Measurements from ENCODE around the gene SIM1.
"Not testable (repeated sequence)": the region's sequence is repeated elsewhere in the genome, so short reads cannot be mapped to it uniquely, and the experiment has no call there.

The SIM1 gene

DNA sequence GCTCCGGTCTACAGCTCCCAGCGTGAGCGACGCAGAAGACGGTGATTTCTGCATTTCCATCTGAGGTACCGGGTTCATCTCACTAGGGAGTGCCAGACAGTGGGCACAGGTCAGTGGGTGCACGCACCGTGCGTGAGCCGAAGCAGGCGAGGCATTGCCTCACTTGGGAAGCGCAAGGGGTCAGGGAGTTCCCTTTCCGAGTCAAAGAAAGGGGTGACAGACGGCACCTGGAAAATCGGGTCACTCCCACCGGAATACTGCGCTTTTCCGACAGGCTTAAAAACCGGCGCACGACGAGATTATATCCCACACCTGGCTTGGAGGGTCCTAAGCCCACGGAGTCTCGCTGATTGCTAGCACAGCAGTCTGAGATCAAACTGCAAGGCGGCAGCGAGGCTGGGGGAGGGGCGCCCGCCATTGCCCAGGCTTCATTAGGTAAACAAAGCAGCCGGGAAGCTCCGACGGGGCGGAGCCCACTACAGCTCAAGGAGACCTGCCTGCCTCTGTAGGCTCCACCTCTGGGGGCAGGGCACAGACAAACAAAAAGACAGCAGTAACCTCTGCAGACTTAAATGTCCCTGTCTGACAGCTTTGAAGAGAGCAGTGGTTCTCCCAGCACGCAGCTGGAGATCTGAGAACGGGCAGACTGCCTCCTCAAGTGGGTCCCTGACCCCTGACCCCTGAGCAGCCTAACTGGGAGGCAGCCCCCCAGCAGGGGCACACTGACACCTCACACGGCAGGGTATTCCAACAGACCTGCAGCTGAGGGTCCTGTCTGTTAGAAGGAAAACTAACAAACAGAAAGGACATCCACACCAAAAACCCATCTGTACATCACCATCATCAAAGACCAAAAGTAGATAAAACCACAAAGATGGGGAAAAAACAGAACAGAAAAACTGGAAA is 109.7 kb downstream of the SIM1 start:
- DNase-seq (ENCODE audit: low spot score) = not testable (repeated sequence)

DNA sequence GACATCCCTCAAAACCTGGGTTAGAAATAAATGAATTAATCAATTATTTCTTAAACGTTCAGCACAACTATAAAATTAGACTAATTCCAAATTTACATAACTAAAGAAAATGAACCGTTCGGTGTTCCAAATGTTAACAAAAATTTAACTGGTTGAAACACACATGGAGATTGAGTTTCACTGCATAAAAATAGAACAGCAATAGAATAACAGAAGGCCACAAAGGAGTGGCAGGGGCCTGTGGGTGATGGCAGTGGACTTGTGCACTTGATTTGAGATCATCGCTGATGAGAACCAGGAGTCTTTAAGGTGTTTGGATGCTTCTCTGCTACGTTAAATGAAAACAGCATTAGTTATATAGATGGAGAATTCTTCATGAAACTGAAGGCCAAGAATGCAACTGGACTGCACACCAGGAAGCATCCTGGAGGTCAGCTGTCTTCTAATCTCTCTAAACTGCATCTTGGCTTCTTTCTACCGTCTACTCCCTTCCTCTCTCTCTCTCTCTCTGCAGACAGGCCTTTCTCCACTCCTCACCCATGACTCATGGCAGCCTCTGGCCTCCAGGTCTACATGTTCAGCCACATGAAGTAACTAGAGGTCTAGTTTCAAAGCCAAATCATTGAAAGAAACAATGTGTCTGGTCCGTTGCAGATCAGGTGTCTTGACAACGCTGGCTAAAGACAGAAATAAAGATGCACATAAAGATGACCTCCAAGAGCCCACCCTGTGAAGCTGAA is 111.3 kb downstream of the SIM1 start:
- DNase-seq (ENCODE audit: low spot score) = no peak

DNA sequence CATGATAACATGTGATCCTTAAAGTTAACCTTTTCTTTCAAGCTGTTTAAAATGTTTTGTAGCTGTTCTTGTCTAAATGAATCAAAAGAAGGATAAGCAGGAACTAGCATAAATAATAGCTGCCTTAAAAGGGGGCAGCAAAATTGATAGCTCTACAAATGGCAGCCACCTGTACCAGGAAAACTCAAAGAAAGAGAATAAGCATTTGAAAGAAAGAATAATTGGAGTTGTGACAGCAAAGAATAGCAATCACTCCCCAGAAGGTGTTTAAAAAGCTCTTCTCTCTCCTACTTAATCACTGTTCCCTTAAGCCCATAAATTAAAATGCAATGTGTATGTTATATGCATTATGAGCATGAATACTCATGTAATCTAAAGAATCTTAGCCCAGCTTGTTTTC is 114.6 kb downstream of the SIM1 start:
- no peak for DNase-seq (ENCODE audit: low spot score)

DNA sequence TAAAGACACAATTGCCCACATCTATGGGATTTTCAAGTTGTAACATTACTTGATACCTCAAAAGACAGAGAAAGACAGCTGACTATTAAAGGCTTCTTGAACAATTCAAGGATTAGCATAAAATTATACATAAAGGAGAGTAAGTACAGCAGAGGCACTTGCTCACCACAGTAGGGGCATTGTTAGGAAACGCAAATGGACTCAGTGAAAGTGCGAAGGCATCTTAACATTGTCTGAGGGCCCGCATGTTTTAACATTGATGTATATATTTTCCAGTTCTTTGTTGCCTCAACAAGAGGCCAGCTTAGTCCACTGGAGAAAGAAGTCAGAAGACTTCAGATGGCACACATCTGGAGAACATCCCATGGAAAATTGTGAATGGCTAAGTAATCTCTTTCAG is 115.4 kb downstream of the SIM1 start:
- DNase-seq (ENCODE audit: low spot score) = no peak

DNA sequence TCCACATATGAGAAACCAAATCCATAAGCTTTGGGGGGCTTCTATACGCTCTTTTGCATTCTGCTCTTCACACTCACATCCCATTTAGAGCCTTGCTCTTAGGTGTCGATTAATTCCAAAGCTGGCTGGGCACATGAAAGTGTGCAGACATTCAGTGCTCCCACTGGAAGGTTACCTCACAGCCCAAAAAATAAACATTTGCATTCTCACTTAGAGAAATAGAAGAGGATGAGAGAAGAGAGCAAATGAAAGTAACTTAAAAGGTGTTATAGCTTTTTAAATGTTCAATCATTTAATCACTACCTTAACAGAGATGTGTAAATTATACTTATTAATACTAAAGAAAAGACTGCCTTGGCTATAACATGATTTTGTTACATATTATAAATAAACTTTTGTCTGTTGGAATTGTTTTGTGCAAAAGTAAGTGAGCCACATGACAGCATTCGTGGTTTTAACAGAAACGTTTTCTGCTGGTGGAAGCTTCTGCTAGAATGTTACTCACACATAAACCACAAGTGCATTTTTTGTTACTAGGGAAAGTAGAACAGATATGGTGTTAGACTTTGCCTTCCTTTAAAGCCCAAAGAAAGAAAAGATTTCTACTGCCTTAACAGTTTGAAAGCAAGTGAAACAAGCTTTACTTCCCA is 116.7 kb downstream of the SIM1 start:
- DNase-seq (ENCODE audit: low spot score) = no peak

DNA sequence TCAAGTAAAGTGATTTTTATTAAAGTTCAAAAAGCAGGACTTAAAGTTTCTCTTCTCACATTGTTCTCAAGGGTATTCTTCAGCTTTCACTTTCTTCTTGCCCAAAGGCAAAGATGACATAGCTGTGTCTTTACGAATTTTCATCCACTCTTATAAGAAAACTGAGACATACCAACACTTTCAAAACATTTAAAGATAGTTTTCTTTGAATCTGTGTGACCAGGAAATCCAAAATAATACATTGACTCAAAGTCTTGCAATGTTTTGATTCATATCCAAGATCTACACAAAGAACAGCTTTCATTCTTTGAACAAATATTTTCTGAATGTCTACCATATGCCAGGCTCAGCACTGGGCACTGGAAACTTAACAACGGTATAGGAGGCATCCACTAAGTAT is 117.9 kb downstream of the SIM1 start:
- DNase-seq (ENCODE audit: low spot score) = no peak

DNA sequence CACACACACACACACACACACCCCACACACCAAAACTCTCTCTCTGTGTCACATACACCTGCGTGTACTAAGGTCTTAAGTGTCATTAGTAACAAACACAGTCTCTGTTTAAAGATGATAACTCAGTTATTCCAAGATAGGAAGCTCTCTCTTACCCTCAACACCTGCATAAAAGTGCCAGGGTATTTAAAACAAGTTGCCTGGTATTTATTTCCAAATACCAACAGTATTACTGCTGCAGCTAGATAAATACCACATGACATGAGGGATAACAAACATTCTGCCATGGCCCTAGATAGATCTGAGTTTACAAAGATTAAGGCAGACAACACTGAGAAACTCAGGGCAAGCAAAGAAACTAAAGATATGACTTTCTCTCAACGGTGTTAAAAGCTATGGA is 118.5 kb downstream of the SIM1 start:
- no peak for DNase-seq (ENCODE audit: low spot score)

DNA sequence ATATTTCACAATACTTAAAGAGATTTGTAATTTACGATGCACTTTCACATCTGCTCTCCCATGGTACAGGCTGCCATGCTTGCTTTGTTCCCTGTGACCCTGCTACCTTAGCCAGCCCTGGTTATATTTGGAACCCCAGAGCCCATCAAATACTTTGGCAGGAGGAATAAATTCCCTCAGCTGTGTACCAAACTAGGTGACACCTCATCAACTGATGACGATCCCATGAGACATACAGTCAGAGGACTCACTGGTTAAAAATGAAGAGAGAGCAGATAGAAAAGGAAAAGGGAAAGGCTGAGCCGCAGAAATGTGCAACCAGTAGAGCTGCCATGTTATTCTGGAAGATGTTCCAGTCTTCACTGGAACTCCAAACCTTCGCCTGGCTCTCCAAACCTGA is 120.0 kb downstream of the SIM1 start:
- no peak for DNase-seq (ENCODE audit: low spot score)

DNA sequence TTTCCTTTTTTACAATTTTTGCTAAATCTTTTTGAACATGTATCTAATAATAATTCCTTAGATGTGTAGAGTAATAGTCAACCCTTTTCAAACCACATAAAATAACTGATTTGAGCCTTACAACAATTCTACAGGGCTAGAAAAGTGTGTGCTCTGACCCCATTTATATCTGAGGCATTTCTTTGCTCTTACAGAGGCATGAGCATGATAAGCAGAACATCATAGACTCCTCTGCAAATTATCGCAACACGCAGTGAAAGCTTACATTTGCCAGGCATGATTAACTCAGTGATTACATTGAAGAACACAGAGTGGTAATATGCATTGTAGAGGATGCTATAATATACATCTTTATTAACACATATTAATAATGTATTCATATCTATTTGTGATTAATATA is 120.4 kb downstream of the SIM1 start:
- DNase-seq (ENCODE audit: low spot score) = no peak

DNA sequence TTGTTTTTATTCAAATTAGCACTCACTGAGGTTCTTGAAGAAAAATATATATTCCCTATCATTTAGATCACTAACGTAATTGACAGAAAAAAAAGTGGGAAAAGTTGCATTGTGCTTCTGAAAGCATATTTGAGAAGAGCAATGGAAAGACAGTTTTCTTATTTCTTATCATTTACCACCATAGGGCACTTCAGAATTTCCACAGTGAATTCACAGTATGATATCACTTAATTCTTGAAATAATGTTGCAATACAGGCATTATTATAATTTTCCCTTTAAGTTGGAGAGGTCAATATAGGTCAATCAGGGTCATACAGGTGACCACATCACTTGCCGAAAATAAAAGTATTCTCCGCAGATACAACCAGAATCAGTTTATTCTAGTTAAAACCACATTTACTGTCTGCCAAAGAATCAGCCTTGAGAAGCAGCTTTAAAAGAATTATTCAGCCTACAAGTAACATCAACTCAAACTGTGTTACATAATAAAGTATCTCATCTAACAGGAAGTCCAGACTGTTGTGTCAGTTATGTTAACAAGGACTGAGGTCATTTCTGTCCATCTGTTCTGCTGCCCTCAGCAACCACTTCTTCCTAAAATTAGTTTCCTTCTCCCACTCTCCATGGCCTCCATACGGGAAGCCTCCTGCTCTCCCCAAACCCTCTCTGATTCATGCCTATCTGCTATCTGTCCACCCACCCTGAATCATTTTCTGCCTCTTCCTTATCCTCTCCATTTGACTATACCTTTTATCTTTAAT is 121.2 kb downstream of the SIM1 start:
- no peak for DNase-seq (ENCODE audit: low spot score)

DNA sequence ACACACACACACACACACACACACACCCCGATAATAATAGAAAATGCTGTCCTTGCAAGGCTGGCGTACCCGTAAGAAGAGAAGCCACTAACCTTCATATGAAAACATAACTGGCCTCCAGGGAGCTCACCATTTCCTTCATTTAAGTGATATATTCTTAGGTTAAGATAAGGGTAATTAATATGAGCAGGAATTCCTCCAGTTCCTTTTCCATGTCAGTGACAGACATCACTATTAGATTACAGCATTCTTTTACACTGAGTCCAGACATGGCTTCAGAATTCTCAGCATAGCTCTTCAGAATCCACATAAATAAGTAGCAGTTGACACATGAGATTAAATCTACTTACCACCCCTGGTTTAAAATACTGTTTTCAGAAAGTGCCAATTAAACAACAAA is 121.9 kb downstream of the SIM1 start:
- no peak for DNase-seq (ENCODE audit: low spot score)

DNA sequence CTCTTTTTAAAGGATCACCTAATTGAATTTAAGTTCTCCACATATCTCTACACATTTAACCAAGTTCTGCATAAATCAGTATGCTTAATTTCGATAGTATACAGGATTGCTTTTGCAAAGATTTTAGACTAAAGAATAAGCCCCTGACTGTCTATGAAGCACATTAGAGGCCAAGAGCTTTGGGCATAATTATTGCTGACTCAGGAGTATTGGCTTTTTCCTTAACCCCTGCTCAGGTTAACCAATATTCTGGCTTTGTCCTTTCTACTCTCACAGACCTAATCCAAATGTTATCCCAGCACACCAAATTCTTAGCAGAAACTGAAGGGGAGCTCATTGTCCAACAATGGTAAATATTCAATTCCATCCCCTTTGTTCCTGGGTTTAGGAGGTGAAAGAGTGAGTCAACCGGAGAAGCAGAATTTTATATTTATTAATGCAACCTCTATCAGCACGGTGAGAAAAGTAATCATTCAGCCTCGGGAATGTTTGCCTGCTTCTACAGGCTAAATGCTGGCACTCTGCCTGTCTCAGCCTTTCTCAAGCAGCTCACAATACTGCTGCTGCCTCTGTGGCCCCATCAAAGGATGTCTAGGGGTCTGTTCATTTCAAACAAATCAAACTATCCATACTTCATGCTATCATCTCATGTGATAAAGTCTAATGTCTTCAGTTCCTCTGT is 125.0 kb downstream of the SIM1 start:
- DNase-seq (ENCODE audit: low spot score) = no peak

DNA sequence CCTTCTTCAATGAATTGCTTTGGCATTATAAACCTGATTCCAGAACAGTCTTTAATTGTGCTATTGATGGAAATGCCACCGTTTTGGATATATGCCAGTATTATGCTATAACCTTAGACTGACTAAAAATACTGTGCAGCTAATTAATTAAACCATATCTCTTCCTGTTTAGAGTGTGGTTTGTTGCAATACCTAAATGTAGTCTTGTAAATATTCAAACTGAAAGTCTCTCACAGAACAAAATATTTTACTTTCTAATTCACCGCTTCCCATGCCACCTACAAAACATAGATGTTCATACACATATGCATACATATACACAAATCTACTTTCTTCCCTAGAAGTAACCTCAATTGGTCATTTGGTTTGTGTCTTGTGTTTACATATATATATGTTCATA is 126.6 kb downstream of the SIM1 start:
- no peak for DNase-seq (ENCODE audit: low spot score)

DNA sequence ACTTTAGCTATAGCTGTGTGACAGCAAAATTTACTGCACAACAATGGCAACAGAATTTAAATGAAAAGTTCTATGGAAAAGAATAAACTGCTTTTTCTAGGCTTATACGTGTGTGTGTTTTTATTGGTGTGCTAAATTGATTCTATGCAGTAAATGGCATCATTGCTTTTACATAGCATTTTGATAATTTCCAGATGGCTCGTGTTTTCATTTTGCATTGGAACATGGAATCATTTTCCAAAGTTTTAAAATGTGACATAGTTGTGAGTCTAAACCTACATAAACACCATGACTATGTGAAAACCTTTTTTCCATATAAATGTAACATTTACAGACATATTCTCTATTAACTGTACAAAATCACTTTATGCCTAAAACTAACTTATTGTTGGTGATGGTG is 127.8 kb downstream of the SIM1 start:
- no peak for DNase-seq (ENCODE audit: low spot score)

DNA sequence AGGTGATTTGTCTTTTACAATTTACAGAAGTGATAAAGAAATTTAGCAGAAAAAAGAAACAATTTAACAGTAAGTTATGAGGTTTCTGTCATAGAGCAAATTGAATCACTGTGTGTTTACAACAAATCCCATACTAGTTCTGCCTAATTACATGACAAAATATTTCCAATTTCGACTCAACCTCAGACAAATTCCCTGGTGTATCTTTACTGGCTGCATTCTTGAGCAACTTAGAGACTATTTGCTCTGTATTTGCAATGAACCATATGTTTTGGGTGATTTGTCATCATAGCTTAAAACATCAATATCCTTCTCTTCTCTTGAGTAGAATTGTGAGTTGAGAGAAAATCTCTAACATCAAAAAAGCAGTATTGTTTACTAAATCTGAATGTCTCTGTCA is 128.7 kb downstream of the SIM1 start:
- DNase-seq (ENCODE audit: low spot score) = no peak

Data from Ammon's horn (tissue), 1 donor.